Prostate gland (tissue), 2 donors: Measurements from ENCODE around the gene ACIN1.

Experiments used
- CTCF ChIP-seq, 4 experiments: fragments of 200-600 bp in 2 of 4; fragments of 450-650 bp in 2 of 4; sonication (generic) in 2 of 4; IDR thresholded peaks; 1 replicate in 3 of 4; 2 replicates in 1 of 4; pipeline ENCODE4 v1.5.1; 2016 to 2019; ENCODE audit warnings: antibody characterized with exemption in 4 of 4, mild to moderate bottlenecking in 2 of 4, moderate library complexity in 2 of 4
- POLR2AphosphoS5 ChIP-seq: sonication (generic); formaldehyde crosslinking; IDR thresholded peaks from one replicate; pipeline ENCODE4 v1.6.1; 2017; ENCODE audit warnings: antibody characterized with exemption

GRCh38 chr14:23043145-23043544 is 51.8 kb downstream of the ACIN1 start:
- TF ChIP-seq CTCF (IDR thresholded peaks at IDR 0.05) (no peak), POLR2AphosphoS5 (no peak)
